Trophoblast cell (in vitro differentiated cells and primary cell): ENCODE results near the gene ATG4B.
A peak's percentile ranks its signal among the peaks of the same experiment; 100 is the strongest.

ENCODE experiments used
- DNase-seq, 2 donors: peaks; one replicate each; pipeline ENCODE4 v3.0.0-alpha.2; 2016
- H2AFZ ChIP-seq: 2 replicates; pipeline ENCODE4 v1.6.1; 2013; ENCODE audit warnings: low read length, moderate library complexity, mild to moderate bottlenecking; ENCODE audit not compliant: insufficient read depth, poor library complexity
- H2AK5ac ChIP-seq: 2 replicates; pipeline ENCODE4 v1.6.1; 2013; ENCODE audit warnings: mild to moderate bottlenecking, low read length
- H2BK120ac ChIP-seq: 2 replicates; pipeline ENCODE4 v1.6.1; 2013; ENCODE audit warnings: low read length, mild to moderate bottlenecking, moderate library complexity; ENCODE audit not compliant: insufficient read depth, poor library complexity
- H2BK12ac ChIP-seq: 2 replicates; pipeline ENCODE4 v1.6.1; 2013; ENCODE audit warnings: mild to moderate bottlenecking, low read length, moderate library complexity
- H2BK5ac ChIP-seq: 2 replicates; pipeline ENCODE4 v1.6.1; 2013; ENCODE audit warnings: low read length, low read depth, moderate library complexity, mild to moderate bottlenecking; ENCODE audit not compliant: poor library complexity
- H3K14ac ChIP-seq: 2 replicates; pipeline ENCODE4 v1.6.1; 2013; ENCODE audit warnings: mild to moderate bottlenecking, low read length
- H3K18ac ChIP-seq: 2 replicates; pipeline ENCODE4 v1.6.1; 2013; ENCODE audit warnings: mild to moderate bottlenecking, low read length
- H3K23ac ChIP-seq: 2 replicates; pipeline ENCODE4 v1.6.1; 2013; ENCODE audit warnings: low read length
- H3K27ac ChIP-seq: 2 replicates; pipeline ENCODE4 v1.5.1; 2013; ENCODE audit warnings: low read depth, mild to moderate bottlenecking, inconsistent platforms, low read length, moderate library complexity
- H3K27me3 ChIP-seq: 2 replicates; pipeline ENCODE4 v1.6.1; 2013; ENCODE audit warnings: inconsistent platforms, mild to moderate bottlenecking, low read length, moderate library complexity; ENCODE audit not compliant: insufficient read depth
- H3K36me3 ChIP-seq, 2 experiments: 1 replicate in 1 of 2; 2 replicates in 1 of 2; pipeline ENCODE4 v1.6.1; 2013; ENCODE audit warnings: low read length in 2 of 2, mild to moderate bottlenecking in 2 of 2, moderate library complexity in 1 of 2; ENCODE audit not compliant: insufficient read depth in 2 of 2, control insufficient read depth in 1 of 2
- H3K4ac ChIP-seq: 2 replicates; pipeline ENCODE4 v1.6.1; 2013; ENCODE audit warnings: low read depth, mild to moderate bottlenecking, low read length, moderate library complexity
- H3K4me1 ChIP-seq, 2 experiments: 1 replicate in 1 of 2; 2 replicates in 1 of 2; pipeline ENCODE4 v1.6.1; 2013; ENCODE audit warnings: low read length in 2 of 2, mild to moderate bottlenecking in 2 of 2, moderate library complexity in 1 of 2; ENCODE audit not compliant: insufficient read depth in 2 of 2, control insufficient read depth in 1 of 2
- H3K4me2 ChIP-seq: 2 replicates; pipeline ENCODE4 v1.6.1; 2013; ENCODE audit warnings: inconsistent platforms, mild to moderate bottlenecking, low read length, moderate library complexity
- H3K4me3 ChIP-seq: 2 replicates; pipeline ENCODE4 v1.5.1; 2013; ENCODE audit warnings: mild to moderate bottlenecking, low read depth, low read length, inconsistent platforms
- H3K79me1 ChIP-seq: one replicate; pipeline ENCODE4 v1.6.1; 2013; ENCODE audit warnings: low read length
- H3K79me2 ChIP-seq: 2 replicates; pipeline ENCODE4 v1.6.1; 2013; ENCODE audit warnings: low read length, mild to moderate bottlenecking; ENCODE audit not compliant: control insufficient read depth, insufficient read depth, poor library complexity
- H3K9ac ChIP-seq: 2 replicates; pipeline ENCODE4 v1.6.1; 2013; ENCODE audit warnings: mild to moderate bottlenecking, low read length
- H3K9me3 ChIP-seq: 2 replicates; pipeline ENCODE4 v1.6.1; 2013; ENCODE audit warnings: low read depth, mild to moderate bottlenecking, control low read depth, inconsistent platforms, low read length; ENCODE audit not compliant: insufficient read depth
- H4K12ac ChIP-seq: 2 replicates; pipeline ENCODE4 v1.6.1; 2013; ENCODE audit warnings: low read depth, mild to moderate bottlenecking, low read length, moderate library complexity
- H4K8ac ChIP-seq: 2 replicates; pipeline ENCODE4 v1.6.1; 2013; ENCODE audit warnings: low read depth, mild to moderate bottlenecking, low read length, moderate library complexity
- H4K91ac ChIP-seq: one replicate; pipeline ENCODE4 v1.6.1; 2013; ENCODE audit warnings: low read depth, mild to moderate bottlenecking, low read length, moderate library complexity
- WGBS: extraction: QIAGEN DNeasy Blood & Tissue Kit; methylation state at CpG from one replicate; pipeline ENCODE4 v1.1.7; 2013; ENCODE audit warnings: missing lambda C conversion rate; ENCODE audit not compliant: insufficient read length, insufficient coverage; ENCODE audit errors: extremely low coverage; 5-methylcytosine and 5-hydroxymethylcytosine counted together

The ATG4B gene

DNA sequence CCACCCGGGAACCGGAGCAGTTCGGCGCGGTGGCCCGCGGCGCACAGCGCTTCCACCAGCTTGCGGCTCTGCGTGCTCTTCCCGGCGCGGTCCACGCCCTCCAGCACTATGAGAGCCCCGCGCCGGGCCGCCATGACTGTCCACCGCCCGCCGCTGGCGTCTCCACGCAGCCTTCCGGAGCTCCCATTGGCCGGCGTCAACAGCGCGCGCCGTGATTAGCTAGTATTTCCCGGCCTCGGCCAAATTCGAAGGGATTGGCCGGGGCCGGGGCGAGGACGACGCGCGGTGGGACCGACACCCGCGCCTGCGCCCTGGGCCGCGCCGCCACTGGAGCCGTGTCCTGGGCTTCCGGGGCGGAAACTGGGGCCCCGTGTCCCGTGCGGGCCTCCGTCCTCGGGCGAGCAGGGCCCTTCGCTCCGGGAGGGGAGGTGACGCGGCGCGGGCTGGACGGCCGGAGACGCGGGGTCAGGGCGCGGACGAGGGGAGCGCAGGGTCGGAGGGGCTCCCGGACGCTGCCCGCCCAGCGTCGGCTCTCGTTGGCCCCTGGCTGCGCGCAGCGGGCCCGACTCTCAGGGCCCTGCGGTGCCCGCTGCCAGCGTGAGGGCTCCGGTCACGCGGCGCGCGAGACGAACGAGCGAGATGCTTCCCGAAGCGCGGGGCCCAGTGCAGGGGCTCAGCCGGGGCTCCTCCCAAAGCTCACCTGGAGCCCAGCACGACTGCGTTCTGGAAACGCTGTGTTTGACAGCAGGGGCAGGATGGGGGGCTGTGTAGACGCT is 49.3 kb downstream of the ATG4B start, which contains the start of gene DTYMK:
DTYMK (minus strand) TSS at position 166 of the 776 bp plus-strand sequence; CDS start at position 134, 32 bp downstream.
- Histone ChIP-seq H3K9me3 (no peaks in the 10 kb centered on the region), H3K36me3 (peaks cover 27 to 35% of the 10 kb centered on the region in 2 experiments), H3K4me1 (peaks cover 0 to 2% of the 10 kb centered on the region in 2 experiments), H2BK12ac (peak within 1 kb of the TSS; percentile 3), H3K23ac (no peak within 1 kb of the TSS), H3K27ac (peak within 1 kb of the TSS; percentile 90), H4K12ac (peak within 1 kb of the TSS; percentile 98), H3K27me3 (no peaks in the 10 kb centered on the region), H3K18ac (peak within 1 kb of the TSS; percentile 98), H4K91ac (peak within 1 kb of the TSS; percentile 90), H3K4me2 (peak within 1 kb of the TSS; percentile 100), H2BK120ac (peak within 1 kb of the TSS; percentile 89), H3K9ac (peak within 1 kb of the TSS; percentile 100), H2BK5ac (peak within 1 kb of the TSS; percentile 92), H3K14ac (peak within 1 kb of the TSS; percentile 98), H4K8ac (peak within 1 kb of the TSS; percentile 97), H3K4me3 (peak within 1 kb of the TSS; percentile 100), H2AFZ (peak within 1 kb of the TSS; percentile 96), H3K4ac (peak within 1 kb of the TSS; percentile 90), H2AK5ac (peak within 1 kb of the TSS; percentile 95), H3K79me2 (peaks cover 10% of the 10 kb centered on the region), H3K79me1 (peaks cover 10% of the 10 kb centered on the region)
- WGBS = no CpG with 5 or more reads among the region's 102 CpGs
- DNase-seq = peak; percentile 98 to 99

DNA sequence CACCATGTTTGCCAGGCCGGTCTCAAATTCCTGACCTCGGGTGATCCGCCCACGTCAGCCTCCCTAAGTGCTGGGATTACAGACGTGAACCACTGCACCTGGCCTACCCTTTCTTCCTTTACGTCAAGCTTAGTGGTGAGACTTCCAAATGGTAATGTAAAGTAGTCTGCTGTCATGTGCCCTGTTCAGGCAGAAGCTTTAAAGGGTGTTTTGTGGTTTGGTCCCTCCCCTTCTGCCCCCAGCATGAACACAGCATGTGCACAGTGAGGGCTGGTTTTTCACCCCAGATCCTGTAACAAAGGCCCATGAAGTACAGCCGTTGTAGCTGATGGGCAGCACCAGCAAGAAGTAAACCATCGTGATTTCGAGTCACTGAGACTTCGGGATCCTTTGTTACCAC is 51.8 kb downstream of the ATG4B start:
- no peak overlapping the region for H3K4me2 ChIP-seq
- H2BK120ac ChIP-seq = no peak overlapping the region
- H3K27me3 ChIP-seq = no peaks in the 10 kb centered on the region
- H4K91ac ChIP-seq = no peak overlapping the region
- H3K9me3 ChIP-seq = peaks cover 2% of the 10 kb centered on the region
- H3K4ac ChIP-seq = no peak overlapping the region
- H3K18ac ChIP-seq = no peak overlapping the region
- no peak overlapping the region for H3K27ac ChIP-seq
- WGBS = no CpG with 5 or more reads among the region's 10 CpGs
- H3K79me1 ChIP-seq = peaks cover 10% of the 10 kb centered on the region
- peaks cover 26 to 28% of the 10 kb centered on the region in 2 experiments for H3K36me3 ChIP-seq
- peaks cover 10% of the 10 kb centered on the region for H3K79me2 ChIP-seq
- no peak overlapping the region for H2BK12ac ChIP-seq
- H3K9ac ChIP-seq = no peak overlapping the region
- H4K8ac ChIP-seq = no peak overlapping the region
- no peak overlapping the region for H3K23ac ChIP-seq
- no peak overlapping the region for H2AFZ ChIP-seq
- DNase-seq = no peak
- H3K4me1 ChIP-seq = peaks cover 0 to 2% of the 10 kb centered on the region in 2 experiments
- H4K12ac ChIP-seq = no peak overlapping the region
- H3K4me3 ChIP-seq = no peak overlapping the region
- H2BK5ac ChIP-seq = no peak overlapping the region
- no peak overlapping the region for H3K14ac ChIP-seq
- H2AK5ac ChIP-seq = no peak overlapping the region

DNA sequence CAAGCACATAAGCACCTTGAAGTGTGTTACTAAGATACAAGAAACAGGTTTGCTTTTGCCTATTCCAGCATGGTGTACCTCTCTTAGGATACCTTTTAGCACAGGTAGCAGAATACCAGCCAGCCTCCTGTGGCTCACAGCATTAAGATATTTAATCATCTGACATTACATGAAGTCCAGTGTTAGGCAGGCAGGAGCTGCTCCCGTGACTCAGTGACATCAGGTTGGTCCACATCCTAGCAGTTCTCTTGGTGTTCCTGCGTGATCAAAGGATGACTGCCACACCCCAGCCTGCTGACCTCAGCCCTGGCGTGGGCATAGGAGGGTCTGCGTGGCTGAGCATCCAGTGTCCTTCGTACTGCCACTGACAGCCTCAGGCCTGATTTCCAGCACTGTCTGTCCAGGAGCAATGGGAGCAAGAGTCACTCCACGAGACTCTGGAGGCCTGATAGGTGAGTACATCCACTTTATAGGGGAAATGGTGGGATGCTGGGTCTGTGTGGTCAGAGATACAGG is 52.8 kb downstream of the ATG4B start:
- Histone ChIP-seq H3K4me1 (peaks cover 0 to 2% of the 10 kb centered on the region in 2 experiments), H3K27me3 (no peaks in the 10 kb centered on the region), H3K4me3 (no peak overlapping the region), H2AFZ (no peak overlapping the region), H4K8ac (no peak overlapping the region), H2BK120ac (no peak overlapping the region), H2AK5ac (no peak overlapping the region), H4K12ac (no peak overlapping the region), H2BK12ac (no peak overlapping the region), H3K79me1 (peaks cover 10% of the 10 kb centered on the region), H3K36me3 (peaks cover 32% of the 10 kb centered on the region in 2 experiments), H3K27ac (no peak overlapping the region), H3K4me2 (no peak overlapping the region), H3K23ac (no peak overlapping the region), H4K91ac (no peak overlapping the region), H3K14ac (no peak overlapping the region), H3K9me3 (peaks cover 2% of the 10 kb centered on the region), H2BK5ac (no peak overlapping the region), H3K4ac (no peak overlapping the region), H3K18ac (no peak overlapping the region), H3K79me2 (peaks cover 10% of the 10 kb centered on the region), H3K9ac (no peak overlapping the region)
- no peak for DNase-seq
- WGBS = no CpG with 5 or more reads among the region's 6 CpGs

DNA sequence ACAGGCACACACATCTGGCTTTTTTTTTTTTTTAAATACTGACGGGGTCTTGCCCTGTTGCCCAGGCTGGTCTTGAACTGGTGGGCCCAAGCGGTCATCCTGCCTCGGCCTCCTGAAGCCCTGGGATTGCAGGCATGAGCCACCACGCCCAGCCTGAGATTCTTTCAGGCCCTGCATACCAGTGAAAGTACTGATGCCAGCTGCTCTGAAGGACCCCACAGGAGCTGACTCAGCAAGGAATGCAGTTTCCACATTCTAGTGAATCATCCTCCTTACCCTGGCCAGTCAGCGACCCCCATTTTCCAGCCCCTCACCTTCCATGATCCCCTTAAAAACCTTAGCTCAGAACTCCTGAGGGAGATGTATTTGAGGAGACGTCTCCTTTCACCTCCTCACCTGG is 55.0 kb downstream of the ATG4B start:
- peak; percentile 28 to 34 for DNase-seq
- H2BK12ac ChIP-seq = no peak overlapping the region

More for the DNA sequence above, 55.0 kb downstream of the ATG4B start:
- WGBS = no CpG with 5 or more reads among the region's 6 CpGs
- H2AFZ ChIP-seq = no peak overlapping the region
- no peaks in the 10 kb centered on the region for H3K27me3 ChIP-seq
- H3K23ac ChIP-seq = no peak overlapping the region
- H2BK5ac ChIP-seq = no peak overlapping the region
- no peak overlapping the region for H3K4ac ChIP-seq
- H4K12ac ChIP-seq = no peak overlapping the region
- peaks cover 0 to 2% of the 10 kb centered on the region in 2 experiments for H3K4me1 ChIP-seq
- H3K9me3 ChIP-seq = peaks cover 2% of the 10 kb centered on the region
- peaks cover 29 to 32% of the 10 kb centered on the region in 2 experiments for H3K36me3 ChIP-seq
- H3K27ac ChIP-seq = no peak overlapping the region
- H3K18ac ChIP-seq = no peak overlapping the region
- no peaks in the 10 kb centered on the region for H3K79me2 ChIP-seq
- no peak overlapping the region for H3K9ac ChIP-seq
- H2AK5ac ChIP-seq = no peak overlapping the region
- no peak overlapping the region for H4K8ac ChIP-seq
- no peak overlapping the region for H4K91ac ChIP-seq
- no peaks in the 10 kb centered on the region for H3K79me1 ChIP-seq
- no peak overlapping the region for H3K4me2 ChIP-seq
- H2BK120ac ChIP-seq = no peak overlapping the region
- no peak overlapping the region for H3K14ac ChIP-seq
- no peak overlapping the region for H3K4me3 ChIP-seq
